GM19468 (cell line): ENCODE results near the gene VGF.
A peak's percentile ranks its signal among the peaks of the same experiment; 100 is the strongest.

ENCODE experiments used
- ATAC-seq: cut with Tn5 transposase; IDR thresholded peaks from one replicate; pipeline ENCODE4 v1.9.1; 2021; ENCODE audit warnings: mild to moderate bottlenecking, moderate library complexity, moderate number of reproducible peaks; ENCODE audit not compliant: unreplicated experiment; ENCODE audit errors: extremely low read depth

VGF gene

GRCh38 chr7:101167645-101168411 lies 2.5 kb upstream of the VGF start:
- ATAC-seq, result no peak

- ATAC-seq, result no peak
Observed at GRCh38 chr7:101166909-101167644, 1.7 kb upstream of the VGF start.

GRCh38 chr7:101166648-101166908 lies 1.2 kb upstream of the VGF start:
- no peak for ATAC-seq

DNA sequence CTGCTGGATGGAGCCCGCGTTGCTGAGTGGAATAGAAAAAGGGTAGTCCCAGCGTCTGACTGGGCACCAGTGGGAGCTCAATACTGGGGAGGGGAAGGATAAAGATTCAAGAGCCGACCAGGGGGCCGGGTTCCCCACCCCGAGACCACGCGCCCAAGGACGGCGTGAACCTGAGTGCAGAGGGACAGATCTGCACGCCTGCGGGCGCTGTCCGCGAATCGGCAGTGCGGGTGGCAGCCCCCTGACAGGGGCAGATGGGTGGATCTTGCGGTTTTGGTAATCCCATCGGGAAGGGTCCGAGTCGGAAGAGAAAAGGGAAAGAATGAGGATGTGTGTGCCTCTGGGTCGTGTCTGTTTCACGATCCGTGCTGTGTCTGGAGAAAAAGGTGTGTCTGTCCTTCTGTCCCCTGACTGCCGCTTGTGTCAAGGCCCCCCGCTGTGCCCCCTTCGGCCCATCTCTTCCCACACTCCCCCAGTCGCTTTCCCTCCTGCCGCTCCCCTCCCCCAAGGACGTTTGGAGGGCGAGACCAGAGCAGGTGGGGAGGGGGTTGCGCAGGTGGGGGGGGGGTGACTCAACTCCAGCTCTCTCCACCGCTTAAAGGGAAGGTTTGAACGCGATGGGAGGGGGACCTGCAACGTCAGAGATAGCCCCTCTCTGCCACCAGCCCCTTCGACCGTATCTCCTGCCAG lies 734 bp upstream of the VGF start:
- no peak for ATAC-seq

- ATAC-seq, result no peak
Observed at GRCh38 chr7:101164071-101164840, 1.1 kb downstream of the VGF start.

DNA sequence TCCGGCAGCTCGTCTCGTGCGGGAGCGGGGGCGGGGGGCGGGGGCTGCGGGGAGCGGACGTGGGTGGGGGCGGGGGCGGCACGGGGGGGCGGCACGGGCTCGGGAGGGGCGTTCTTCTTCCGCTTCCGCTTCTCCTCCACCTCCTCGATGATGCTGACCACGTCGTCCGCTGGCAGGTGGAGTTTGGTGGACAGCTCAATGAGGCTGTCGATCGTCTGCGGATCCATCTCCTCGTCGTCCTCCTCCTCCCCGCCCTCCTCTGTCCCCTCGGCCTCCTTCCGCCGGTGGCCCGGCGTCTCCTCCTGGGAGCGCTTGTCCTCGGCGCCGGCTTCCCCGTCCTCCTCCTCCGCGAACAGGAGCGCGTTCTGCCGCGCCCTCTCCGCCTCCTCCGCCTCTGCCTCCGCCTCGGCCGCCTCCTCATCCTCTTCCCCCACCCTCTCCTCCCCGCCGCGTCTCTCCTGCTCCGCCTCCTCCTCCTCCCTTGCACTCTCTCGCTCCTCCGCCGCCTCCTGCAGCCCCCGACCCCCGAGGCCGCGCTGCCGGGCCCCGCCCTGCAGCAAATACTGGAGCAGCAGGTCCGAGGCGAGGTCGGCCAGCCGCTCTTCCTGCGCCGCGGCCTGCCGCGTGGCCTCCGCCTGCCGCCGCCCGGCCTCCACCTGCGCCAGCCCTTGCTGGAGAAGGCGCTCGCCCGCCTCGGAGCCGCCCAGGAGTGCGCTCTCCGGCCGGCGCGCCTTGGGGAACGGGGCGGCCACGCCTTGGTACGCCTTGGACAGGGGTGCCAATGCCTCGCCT lies 1.9 kb downstream of the VGF start:
- ATAC-seq, result no peak

DNA sequence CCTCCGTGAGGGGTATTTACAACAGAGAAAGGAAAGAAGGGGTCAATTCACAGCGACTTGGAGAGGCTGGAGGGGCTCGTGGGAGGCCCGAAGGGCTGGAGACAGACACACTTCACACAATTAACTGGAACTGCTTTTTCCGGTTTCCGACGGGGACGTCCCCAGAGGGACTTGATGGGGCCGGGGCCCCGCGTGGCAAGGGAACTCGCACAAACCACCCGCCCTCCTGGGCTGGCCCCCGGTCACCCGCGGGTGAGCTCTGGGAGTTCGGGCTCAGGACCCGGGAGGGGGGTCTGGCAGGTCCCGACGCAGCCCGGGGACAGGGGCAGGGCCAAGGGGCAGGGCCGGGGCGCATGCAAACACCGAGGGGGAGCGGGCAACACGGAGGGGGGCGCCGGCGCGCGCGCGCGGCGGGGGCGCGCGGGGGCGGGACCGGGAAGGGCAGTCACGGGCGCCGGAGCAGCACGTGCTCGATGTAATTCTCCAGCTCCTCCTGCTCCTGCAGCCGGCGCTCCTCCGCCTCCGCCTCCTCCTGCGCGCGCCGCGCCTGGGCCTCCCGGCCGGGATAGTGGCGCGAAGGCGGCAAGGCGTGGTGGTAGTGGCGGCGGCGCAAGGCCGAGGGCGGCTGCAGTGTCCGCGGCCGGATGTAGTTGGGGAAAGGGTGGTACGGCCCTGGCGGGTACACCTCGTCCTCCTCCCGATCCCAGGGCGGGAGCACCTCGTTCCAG lies 2.7 kb downstream of the VGF start:
- ATAC-seq, result no peak

GRCh38 chr7:101161692-101162471 lies 3.5 kb downstream of the VGF start:
- ATAC-seq, result no peak

DNA sequence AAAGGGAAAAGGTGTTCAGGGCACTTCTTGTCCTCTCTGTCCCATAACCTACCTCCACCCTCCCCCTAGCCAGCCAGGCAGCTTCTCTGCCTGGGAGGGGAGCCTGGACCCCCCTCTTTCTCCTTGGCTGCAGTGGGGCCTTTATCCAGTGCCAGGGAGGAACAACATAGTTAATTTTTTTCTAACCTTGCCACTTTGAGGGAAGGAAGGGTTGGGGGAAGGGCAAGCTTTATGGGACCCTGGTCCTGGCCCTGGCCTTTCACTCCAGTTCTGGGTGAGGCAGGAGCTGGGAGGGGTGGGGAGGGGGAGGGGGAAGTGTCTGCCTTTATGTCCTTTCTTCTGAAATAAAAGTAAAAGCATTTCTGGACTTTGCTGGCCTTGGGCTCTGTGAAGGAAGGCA lies 4.5 kb downstream of the VGF start:
- no peak for ATAC-seq

DNA sequence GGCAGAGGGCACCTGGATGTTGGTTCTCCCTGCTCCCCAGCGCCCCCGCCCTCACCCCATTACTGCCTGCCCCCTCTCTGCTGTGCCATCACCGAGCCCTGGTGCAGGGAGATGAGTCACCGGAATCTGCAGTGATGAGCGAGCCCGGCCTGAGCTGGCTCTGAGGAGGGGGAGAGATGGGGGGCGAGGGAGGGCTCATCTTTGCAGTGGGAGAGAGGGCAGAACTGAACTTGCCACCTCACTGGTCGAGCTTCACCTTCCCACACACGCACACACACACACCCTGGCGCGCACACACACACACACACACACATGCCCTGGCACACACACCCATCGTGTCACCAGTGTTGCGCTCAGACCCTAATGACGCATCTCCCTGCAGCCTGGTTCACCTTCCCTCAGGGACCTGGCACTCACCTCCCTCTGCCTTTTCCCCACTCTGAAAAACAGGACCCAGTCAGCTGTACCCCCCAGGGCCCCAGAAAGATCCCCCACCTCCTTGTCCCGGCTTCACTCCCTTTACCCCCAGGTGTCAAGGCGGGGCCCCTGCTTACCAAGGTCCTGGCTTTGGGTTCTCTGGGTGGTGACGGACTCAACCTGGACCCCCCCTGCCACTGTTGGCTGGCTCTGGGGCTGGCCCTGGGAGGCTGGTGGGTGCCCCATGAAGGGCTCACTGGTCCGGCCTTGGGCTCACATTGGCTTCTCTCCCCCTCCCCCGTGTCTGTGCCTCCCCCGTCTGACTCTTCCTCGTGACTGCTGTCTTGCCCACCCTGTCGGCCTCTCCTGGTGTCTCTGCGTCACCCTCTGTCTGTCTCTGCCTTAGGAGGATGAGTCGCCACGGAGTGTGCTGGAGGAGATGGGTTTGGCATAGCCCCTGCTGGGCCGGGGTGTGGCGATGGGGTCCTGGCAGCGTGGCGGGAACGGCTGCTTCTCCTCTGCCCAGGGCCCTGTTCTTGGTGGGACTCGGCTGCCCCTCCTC lies 5.4 kb downstream of the VGF start:
- no peak for ATAC-seq

DNA sequence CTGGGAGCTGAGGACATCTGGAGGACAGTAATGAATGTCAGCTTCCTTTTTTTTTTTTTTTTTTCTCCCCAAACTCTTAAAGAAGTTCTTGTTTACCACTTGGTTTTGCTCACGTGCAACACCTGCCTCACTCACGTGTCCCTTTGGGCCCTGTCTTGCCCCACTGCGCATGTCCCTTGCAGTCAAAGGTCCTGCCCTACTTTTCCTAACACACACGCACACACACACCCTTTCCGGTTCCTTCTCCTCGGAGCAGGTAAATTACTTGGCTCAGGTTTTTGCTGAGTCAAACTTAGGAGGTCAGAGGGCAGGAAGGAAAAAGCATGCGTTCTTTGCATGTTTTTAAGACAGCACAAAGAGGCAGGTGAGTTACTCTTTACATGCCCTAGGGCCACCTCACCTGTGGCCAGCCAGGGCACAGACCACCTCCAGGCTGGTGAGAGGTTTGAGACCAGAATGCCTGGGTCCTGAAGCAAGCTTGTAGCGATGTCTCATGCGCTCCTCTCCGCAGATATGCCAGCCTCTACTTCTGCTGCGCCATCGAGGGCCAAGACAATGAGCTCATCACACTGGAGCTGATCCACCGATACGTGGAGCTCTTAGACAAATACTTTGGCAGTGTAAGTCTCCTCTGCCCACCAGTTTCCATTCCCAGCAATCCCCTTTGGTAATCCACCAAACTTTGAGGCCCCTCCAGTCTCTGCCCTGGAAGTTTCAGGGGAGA lies 8.3 kb downstream of the VGF start:
- no peak for ATAC-seq

DNA sequence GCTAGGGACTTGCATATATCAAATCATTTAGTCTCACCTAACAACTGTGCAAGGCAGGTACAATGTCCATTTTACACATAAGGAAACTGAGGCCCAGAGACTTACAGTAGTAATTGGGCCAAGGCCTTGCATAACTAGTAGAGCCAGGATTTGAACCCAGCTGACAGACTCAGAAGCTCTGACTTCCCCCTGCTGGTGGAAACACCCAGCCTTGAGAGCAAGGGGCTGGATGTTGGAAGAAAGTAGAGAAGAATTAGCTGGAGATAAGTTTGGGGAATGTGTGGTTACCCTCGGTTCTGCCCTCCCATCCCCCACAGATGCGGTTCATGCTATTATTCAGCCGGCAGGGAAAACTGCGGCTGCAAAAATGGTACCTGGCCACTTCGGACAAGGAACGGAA lies 9.1 kb downstream of the VGF start:
- ATAC-seq, result no peak

GRCh38 chr7:101155303-101155702 lies 10.1 kb downstream of the VGF start:
- ATAC-seq, result no peak

DNA sequence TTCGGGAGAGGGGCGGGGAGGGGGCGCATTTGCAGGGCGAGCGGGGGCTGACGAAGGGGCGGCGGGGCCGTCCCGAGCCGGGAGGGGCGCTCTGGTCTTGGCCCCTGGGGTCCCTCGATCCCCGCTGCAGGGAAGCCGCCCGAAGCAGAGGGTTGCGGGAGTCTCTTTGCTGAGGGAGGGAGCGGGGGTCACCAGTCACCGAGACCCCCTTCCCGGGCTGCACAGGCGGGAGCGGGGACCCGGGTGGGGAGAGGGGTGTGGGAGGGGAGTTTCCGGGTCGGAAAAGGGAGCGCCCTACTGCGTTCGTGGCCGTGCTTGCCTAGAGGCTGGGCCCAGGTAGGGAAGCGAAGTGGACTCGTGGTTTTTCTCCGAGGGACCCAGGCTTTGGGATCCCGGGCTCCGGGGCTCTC lies 10.7 kb downstream of the VGF start:
- ATAC-seq, result no peak

DNA sequence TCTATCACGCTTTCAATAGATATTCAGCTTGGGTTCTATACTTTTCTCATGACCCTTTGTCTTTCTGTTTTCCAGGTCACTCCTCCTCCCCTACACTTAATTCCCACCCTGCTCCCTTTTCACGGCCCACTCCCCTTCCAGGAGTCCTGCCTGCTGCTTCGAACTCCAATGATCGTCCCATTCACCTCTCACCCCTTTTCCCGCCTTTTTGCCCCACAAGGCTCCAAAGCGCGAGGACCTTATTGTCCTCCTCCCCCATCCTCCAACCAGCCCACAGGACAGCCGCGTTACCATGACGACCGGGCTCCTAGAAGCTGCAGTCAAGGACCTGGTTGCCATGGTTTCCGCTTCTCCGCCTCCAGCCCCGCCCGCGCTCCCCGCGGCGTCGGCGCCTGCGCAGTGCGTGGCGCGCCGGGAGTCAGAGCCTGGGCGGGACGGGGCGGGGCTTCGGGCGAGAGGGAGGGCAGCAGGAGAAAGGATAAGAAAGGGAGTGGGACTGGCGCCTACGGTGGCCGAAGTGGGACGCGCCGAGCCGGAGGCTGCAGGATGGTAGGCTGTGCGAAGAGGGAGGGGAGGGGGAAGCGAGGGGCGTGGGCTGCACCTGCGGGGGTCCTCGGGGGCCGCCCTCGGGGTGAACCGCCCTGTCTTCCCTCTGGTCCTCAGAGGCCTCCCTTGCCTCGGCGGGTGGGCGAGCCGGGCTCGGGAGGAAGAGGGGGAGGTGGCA lies 11.2 kb downstream of the VGF start, which contains the start of gene AP1S1:
Gene AP1S1, plus strand, starts transcription at position 508 of the 724 bp plus-strand sequence. Its CDS starts 39 bp downstream, at position 547.
- ATAC-seq, result peak; percentile 49
